Stomach (tissue), 4 donors: ENCODE results near the gene KANSL1.

ENCODE experiments used
- POLR2A ChIP-seq, 4 donors: fragments of 450-650 bp; IDR thresholded peaks; one replicate each; pipeline ENCODE4 v1.6.1; 2016; ENCODE audit warnings: antibody characterized with exemption in 4 of 4, control low read depth in 2 of 4, mild to moderate bottlenecking in 1 of 4, moderate library complexity in 1 of 4
- TF ChIP-seq, protein P1 (sequence below), 7 experiments: fragments of 450-650 bp in 4 of 7; fragments of 200-600 bp in 3 of 7; sonication (generic) in 3 of 7; IDR thresholded peaks; one replicate each; pipeline ENCODE4 v1.5.1; 2016 to 2019; ENCODE audit warnings: antibody characterized with exemption in 7 of 7, control low read depth in 2 of 7, mild to moderate bottlenecking in 1 of 7

DNA sequence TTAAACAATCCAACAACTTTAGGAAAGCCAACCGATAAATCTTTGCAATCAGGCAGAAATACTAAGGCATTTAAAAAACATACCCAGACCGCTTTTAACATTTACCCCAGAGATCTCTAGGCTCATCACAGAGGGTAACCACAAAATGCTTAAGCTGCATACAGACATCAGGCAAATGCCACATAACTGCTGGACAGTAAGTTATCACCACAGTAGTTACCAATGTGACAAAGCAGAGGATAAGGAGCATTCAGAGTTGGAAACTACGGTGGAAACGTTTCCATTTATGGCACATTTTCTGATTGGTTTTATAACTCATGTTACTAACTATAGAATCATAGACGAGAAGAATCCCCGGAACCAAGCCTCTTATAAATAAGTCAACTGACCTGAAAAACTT, 77.5 kb downstream of the KANSL1 start:
- no peak for TF ChIP-seq POLR2A (IDR thresholded peaks at IDR 0.05)
- TF ChIP-seq, protein P1, sequence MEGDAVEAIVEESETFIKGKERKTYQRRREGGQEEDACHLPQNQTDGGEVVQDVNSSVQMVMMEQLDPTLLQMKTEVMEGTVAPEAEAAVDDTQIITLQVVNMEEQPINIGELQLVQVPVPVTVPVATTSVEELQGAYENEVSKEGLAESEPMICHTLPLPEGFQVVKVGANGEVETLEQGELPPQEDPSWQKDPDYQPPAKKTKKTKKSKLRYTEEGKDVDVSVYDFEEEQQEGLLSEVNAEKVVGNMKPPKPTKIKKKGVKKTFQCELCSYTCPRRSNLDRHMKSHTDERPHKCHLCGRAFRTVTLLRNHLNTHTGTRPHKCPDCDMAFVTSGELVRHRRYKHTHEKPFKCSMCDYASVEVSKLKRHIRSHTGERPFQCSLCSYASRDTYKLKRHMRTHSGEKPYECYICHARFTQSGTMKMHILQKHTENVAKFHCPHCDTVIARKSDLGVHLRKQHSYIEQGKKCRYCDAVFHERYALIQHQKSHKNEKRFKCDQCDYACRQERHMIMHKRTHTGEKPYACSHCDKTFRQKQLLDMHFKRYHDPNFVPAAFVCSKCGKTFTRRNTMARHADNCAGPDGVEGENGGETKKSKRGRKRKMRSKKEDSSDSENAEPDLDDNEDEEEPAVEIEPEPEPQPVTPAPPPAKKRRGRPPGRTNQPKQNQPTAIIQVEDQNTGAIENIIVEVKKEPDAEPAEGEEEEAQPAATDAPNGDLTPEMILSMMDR (IDR thresholded peaks at IDR 0.05), result no peak
